GM18867 (cell line): ENCODE data around the gene FGF14.
A peak's percentile ranks its signal among the peaks of the same experiment; 100 is the strongest.

Source experiments
- ATAC-seq: cut with Tn5 transposase; IDR thresholded peaks from one replicate; pipeline ENCODE4 v1.9.1; 2021; ENCODE audit warnings: mild to moderate bottlenecking, moderate library complexity; ENCODE audit not compliant: unreplicated experiment

Gene FGF14

GRCh38 chr13:102401766-102402165 is at the start of gene FGF14:
FGF14 (minus strand) TSS chr13:102402048.
- no peak for ATAC-seq

- ATAC-seq, result no peak
These were observed 41.4 kb upstream of the FGF14 start for GRCh38 chr13:102443249-102443648.

GRCh38 chr13:102441085-102441484 is 39.2 kb upstream of the FGF14 start:
- ATAC-seq, result peak; percentile 35

- ATAC-seq, result peak; percentile 53
These were observed 38.5 kb upstream of the FGF14 start for GRCh38 chr13:102440259-102440936.

GRCh38 chr13:102422690-102423089 is 20.8 kb upstream of the FGF14 start:
- ATAC-seq, result no peak

GRCh38 chr13:102405499-102406100 is 3.8 kb upstream of the FGF14 start:
- ATAC-seq, result no peak

- peak; percentile 46 for ATAC-seq
These were observed 442 bp upstream of the FGF14 start for GRCh38 chr13:102402290-102402689.

- ATAC-seq, result no peak
These were observed 583 bp downstream of the FGF14 start for GRCh38 chr13:102401265-102401664.

- no peak for ATAC-seq
These were observed 1.1 kb downstream of the FGF14 start for GRCh38 chr13:102400675-102401145.

GRCh38 chr13:102399791-102400674 is 1.8 kb downstream of the FGF14 start:
- peak; percentile 66 for ATAC-seq

GRCh38 chr13:102395939-102396338 is 5.9 kb downstream of the FGF14 start:
- no peak for ATAC-seq

- no peak for ATAC-seq
These were observed 6.7 kb downstream of the FGF14 start for GRCh38 chr13:102395174-102395573.

GRCh38 chr13:102394158-102395053 is 7.4 kb downstream of the FGF14 start:
- ATAC-seq, result peak; percentile 97

- ATAC-seq, result no peak
These were observed 9.2 kb downstream of the FGF14 start for GRCh38 chr13:102392481-102393209.

- ATAC-seq, result peak; percentile 42
These were observed 15.4 kb downstream of the FGF14 start for GRCh38 chr13:102386461-102386860.

- ATAC-seq, result no peak
These were observed 21.8 kb downstream of the FGF14 start for GRCh38 chr13:102380012-102380411.

- ATAC-seq, result no peak
These were observed 25.5 kb downstream of the FGF14 start for GRCh38 chr13:102376318-102376717.

- no peak for ATAC-seq
These were observed 27.1 kb downstream of the FGF14 start for GRCh38 chr13:102374726-102375125.

GRCh38 chr13:102374233-102374632 is 27.6 kb downstream of the FGF14 start:
- no peak for ATAC-seq

- no peak for ATAC-seq
These were observed 28.6 kb downstream of the FGF14 start for GRCh38 chr13:102373221-102373620.
